Measurements from ENCODE around the gene GOLGA7B.

DNA sequence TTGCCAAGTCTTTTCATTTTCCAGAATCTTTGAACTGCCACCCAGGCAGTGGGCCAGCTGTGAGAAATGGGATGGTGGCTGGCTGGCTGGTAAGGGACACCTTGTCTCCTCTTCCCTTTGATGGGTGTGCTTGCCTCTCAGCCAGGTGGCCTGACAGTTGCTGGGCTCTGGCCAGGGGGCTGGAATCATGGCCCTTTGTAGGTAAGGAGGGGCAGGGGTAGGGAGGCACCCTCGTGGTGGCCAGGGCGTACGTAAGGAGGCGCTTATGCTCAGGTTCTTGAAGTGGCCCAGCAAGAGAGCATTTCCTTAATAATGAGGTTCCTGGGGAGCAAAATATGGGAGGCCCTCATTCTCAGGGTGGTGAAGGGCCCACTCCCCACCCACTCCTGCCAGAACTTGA, 33.0 kb upstream of the GOLGA7B start:
- TF ChIP-seq GATA2 (IDR thresholded peaks at IDR 0.05; ENCODE audit: low read depth, low read length) (no peak), GATA3 (IDR thresholded peaks at IDR 0.05; ENCODE audit: low read depth, low read length) (no peak)
